ENCODE measurements around the gene MARCHF2.

MARCHF2 gene

GRCh38 chr19:8457209-8457608, 44.1 kb downstream of the MARCHF2 start:
- peaks cover 28 to 73% of the 10 kb centered on the region in 2 experiments for H3K36me3 ChIP-seq (ENCODE audit: control insufficient read depth in 2 of 2, insufficient read depth in 1 of 2, low read length in 2 of 2)
- no peaks in the 10 kb centered on the region for H3K9me3 ChIP-seq (ENCODE audit: control insufficient read depth, insufficient read depth, low read depth, low read length)
- no peak for TF ChIP-seq RBAK (tag by site-specific recombination; IDR thresholded peaks at IDR 0.05)
- TF ChIP-seq ZNF223 (tag by site-specific recombination; IDR thresholded peaks at IDR 0.05): no peak
- no peak for TF ChIP-seq ZNF48 (tag by site-specific recombination; IDR thresholded peaks at IDR 0.05)
- no peak for TF ChIP-seq MYNN (tag by site-specific recombination; IDR thresholded peaks at IDR 0.05; ENCODE audit: borderline replicate concordance)
- no peak for TF ChIP-seq ZNF24 (tag by site-specific recombination; IDR thresholded peaks at IDR 0.05)
- TF ChIP-seq PRDM4 (tag by site-specific recombination; IDR thresholded peaks at IDR 0.05): no peak
- no peak for TF ChIP-seq KLF1 (tag by site-specific recombination; IDR thresholded peaks at IDR 0.05)
- TF ChIP-seq ZNF26 (tag by site-specific recombination; IDR thresholded peaks at IDR 0.05): no peak
- TF ChIP-seq ZNF133 (tag by site-specific recombination; IDR thresholded peaks at IDR 0.05): no peak
- TF ChIP-seq ZNF626 (tag by site-specific recombination; IDR thresholded peaks at IDR 0.05): no peak
- TF ChIP-seq ZNF114 (tag by site-specific recombination; IDR thresholded peaks at IDR 0.05): no peak
- TF ChIP-seq ZNF768 (tag by site-specific recombination; IDR thresholded peaks at IDR 0.05): no peak
- TF ChIP-seq ZNF274 (IDR thresholded peaks at IDR 0.05; ENCODE audit: low read length): no peak
- TF ChIP-seq ZNF274 (tag by site-specific recombination; IDR thresholded peaks at IDR 0.05; ENCODE audit: borderline replicate concordance): no peak
- TF ChIP-seq BCL11B (tag by site-specific recombination; IDR thresholded peaks at IDR 0.05; ENCODE audit: low read depth): no peak
- TF ChIP-seq GLI2 (tag by site-specific recombination; IDR thresholded peaks at IDR 0.05; ENCODE audit: borderline replicate concordance, low read depth): no peak
- no peak overlapping the region for H3K27ac ChIP-seq (ENCODE audit: extremely low read depth, low read depth, low read length)
- peaks cover 56% of the 10 kb centered on the region for H3K4me1 ChIP-seq (ENCODE audit: control insufficient read depth, insufficient read depth, low read length)
- CTCF ChIA-PET: interaction anchor here (0.8 to 2.1 kb wide), 3 partner anchors 11 to 189 kb away, joined by 3 to 7 read pairs (median 5); no protein-coding TSS in a partner anchor
- H3K4me3 ChIP-seq (ENCODE audit: low read depth, low read length): no peak overlapping the region
- POLR2A ChIA-PET: interaction anchor here (1.3 kb wide), 1 partner anchor 13 kb away, joined by 5 read pairs; the partner anchor contains the start of gene HNRNPM

- Histone ChIP-seq H3K4me1 (ENCODE audit: control insufficient read depth, insufficient read depth, low read length) (peaks cover 52% of the 10 kb centered on the region), H3K36me3 (ENCODE audit: control insufficient read depth in 2 of 2, insufficient read depth in 1 of 2, low read length in 2 of 2) (peaks cover 22 to 73% of the 10 kb centered on the region in 2 experiments), H3K9me3 (ENCODE audit: control insufficient read depth, insufficient read depth, low read depth, low read length) (no peaks in the 10 kb centered on the region), H3K4me3 (ENCODE audit: low read depth, low read length) (no peak overlapping the region), H3K27ac (ENCODE audit: extremely low read depth, low read depth, low read length) (peak overlapping the region; percentile 42; the same call in 1 of the 2 replicates)
- POLR2A ChIA-PET: interaction anchor here (0.9 to 1.3 kb wide), 2 partner anchors 13 to 56 kb away, joined by 4 to 5 read pairs; partner anchors contain the start of gene HNRNPM
- TF ChIP-seq ZNF600 (tag by site-specific recombination; IDR thresholded peaks at IDR 0.05): peak; percentile 76
- peak; percentile 75 for TF ChIP-seq PRDM6 (tag by site-specific recombination; IDR thresholded peaks at IDR 0.05)
- TF ChIP-seq ZNF266 (tag by site-specific recombination; IDR thresholded peaks at IDR 0.05; ENCODE audit: low read depth): no peak
- TF ChIP-seq ZNF664 (tag by site-specific recombination; IDR thresholded peaks at IDR 0.05): peak; percentile 97
- TF ChIP-seq ZNF518A (tag by site-specific recombination; conservative IDR thresholded peaks at IDR 0.05; ENCODE audit: low read depth): no peak
- no peak for TF ChIP-seq OVOL3 (tag by site-specific recombination; IDR thresholded peaks at IDR 0.05)
- TF ChIP-seq KLF8 (tag by site-specific recombination; IDR thresholded peaks at IDR 0.05): no peak
- CTCF ChIA-PET: interaction anchor here (0.8 to 2.1 kb wide), 3 partner anchors 11 to 189 kb away, joined by 3 to 7 read pairs (median 5); no protein-coding TSS in a partner anchor
Measured at GRCh38 chr19:8457827-8458226, 44.7 kb downstream of the MARCHF2 start.
